Ishikawa (cell line): ENCODE data around the gene THSD4.

Experiments used
- CEBPB ChIP-seq: IDR thresholded peaks from 2 replicates; pipeline ENCODE4 v1.6.1; 2012
- CREB1 ChIP-seq: IDR thresholded peaks from 2 replicates; pipeline ENCODE4 v1.6.1; 2012; ENCODE audit warnings: low read depth
- EGR1 ChIP-seq: IDR thresholded peaks from 2 replicates; pipeline ENCODE4 v1.6.1; 2012
- EP300 ChIP-seq: IDR thresholded peaks from 2 replicates; pipeline ENCODE4 v1.6.1; 2012; ENCODE audit warnings: borderline replicate concordance
- FOXM1 ChIP-seq: IDR thresholded peaks from 2 replicates; pipeline ENCODE4 v1.6.1; 2012; ENCODE audit warnings: low read depth, borderline replicate concordance
- MAX ChIP-seq: IDR thresholded peaks from 2 replicates; pipeline ENCODE4 v1.6.1; 2012
- NFIC ChIP-seq: IDR thresholded peaks from 2 replicates; pipeline ENCODE4 v1.6.1; 2012
- RAD21 ChIP-seq: IDR thresholded peaks from 2 replicates; pipeline ENCODE4 v1.6.1; 2012; ENCODE audit warnings: low read depth
- TAF1 ChIP-seq: IDR thresholded peaks from 2 replicates; pipeline ENCODE4 v1.6.1; 2012; ENCODE audit warnings: low read depth, mild to moderate bottlenecking
- TCF12 ChIP-seq: IDR thresholded peaks from 2 replicates; pipeline ENCODE4 v1.6.1; 2012; ENCODE audit warnings: low read depth
- TEAD4 ChIP-seq: IDR thresholded peaks from 2 replicates; pipeline ENCODE4 v1.6.1; 2012
- YY1 ChIP-seq: IDR thresholded peaks from 2 replicates; pipeline ENCODE4 v1.6.1; 2012; ENCODE audit warnings: low read depth
- ZBTB7A ChIP-seq: IDR thresholded peaks from 2 replicates; pipeline ENCODE4 v1.6.1; 2012; ENCODE audit warnings: low read depth
- TF ChIP-seq, protein P1 (sequence below): IDR thresholded peaks from 2 replicates; pipeline ENCODE4 v1.6.1; 2012; ENCODE audit warnings: low read depth, mild to moderate bottlenecking
- TF ChIP-seq, protein P2 (sequence below): IDR thresholded peaks from 2 replicates; pipeline ENCODE4 v1.6.1; 2012

The THSD4 gene

DNA sequence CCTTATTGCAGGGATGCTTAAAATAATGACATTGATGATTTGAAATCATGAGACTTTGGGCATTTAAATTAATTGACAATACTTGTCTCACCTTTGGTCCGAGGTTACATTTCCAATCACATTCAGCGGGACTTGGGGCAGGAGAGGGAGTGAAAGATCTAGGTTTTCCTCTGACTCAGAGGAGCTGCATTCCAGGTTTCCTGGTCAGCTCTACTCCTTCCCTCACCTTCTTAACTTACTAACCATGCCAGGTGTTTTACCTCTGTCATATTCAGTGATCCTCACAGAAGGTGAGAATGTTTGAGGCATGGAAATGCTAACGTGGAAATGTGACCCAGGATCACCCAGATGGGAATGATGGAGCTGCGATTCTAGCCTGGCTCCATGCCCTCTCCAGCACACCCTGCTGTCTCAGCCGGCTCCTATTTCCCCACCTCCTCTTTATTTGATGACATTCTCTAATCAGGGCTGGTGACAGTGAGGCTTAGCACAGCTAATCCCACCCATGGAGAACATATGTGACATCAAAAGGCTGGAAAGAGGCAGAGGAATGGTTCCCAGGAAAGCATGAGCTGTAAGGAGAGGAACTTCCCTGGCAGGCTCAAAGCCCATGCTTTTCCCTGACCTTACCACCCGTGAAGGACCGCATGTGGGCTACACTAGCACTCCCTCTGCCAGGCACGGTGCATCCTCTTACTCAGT is 38.7 kb downstream of the THSD4 start:
- no peak for TF ChIP-seq ZBTB7A
- no peak for TF ChIP-seq NFIC
- no peak for TF ChIP-seq TCF12
- TF ChIP-seq TEAD4: no peak
- TF ChIP-seq TAF1: no peak
- no peak for TF ChIP-seq FOXM1
- no peak for TF ChIP-seq RAD21

- TF ChIP-seq EGR1 (no peak), EP300 (no peak), NFIC (no peak), RAD21 (no peak), CREB1 (no peak), TCF12 (no peak), TAF1 (no peak), MAX (no peak), ZBTB7A (no peak), YY1 (no peak), CEBPB (no peak), TEAD4 (no peak)
- TF ChIP-seq, protein P1, sequence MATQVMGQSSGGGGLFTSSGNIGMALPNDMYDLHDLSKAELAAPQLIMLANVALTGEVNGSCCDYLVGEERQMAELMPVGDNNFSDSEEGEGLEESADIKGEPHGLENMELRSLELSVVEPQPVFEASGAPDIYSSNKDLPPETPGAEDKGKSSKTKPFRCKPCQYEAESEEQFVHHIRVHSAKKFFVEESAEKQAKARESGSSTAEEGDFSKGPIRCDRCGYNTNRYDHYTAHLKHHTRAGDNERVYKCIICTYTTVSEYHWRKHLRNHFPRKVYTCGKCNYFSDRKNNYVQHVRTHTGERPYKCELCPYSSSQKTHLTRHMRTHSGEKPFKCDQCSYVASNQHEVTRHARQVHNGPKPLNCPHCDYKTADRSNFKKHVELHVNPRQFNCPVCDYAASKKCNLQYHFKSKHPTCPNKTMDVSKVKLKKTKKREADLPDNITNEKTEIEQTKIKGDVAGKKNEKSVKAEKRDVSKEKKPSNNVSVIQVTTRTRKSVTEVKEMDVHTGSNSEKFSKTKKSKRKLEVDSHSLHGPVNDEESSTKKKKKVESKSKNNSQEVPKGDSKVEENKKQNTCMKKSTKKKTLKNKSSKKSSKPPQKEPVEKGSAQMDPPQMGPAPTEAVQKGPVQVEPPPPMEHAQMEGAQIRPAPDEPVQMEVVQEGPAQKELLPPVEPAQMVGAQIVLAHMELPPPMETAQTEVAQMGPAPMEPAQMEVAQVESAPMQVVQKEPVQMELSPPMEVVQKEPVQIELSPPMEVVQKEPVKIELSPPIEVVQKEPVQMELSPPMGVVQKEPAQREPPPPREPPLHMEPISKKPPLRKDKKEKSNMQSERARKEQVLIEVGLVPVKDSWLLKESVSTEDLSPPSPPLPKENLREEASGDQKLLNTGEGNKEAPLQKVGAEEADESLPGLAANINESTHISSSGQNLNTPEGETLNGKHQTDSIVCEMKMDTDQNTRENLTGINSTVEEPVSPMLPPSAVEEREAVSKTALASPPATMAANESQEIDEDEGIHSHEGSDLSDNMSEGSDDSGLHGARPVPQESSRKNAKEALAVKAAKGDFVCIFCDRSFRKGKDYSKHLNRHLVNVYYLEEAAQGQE: no peak
These were observed 39.4 kb downstream of the THSD4 start for GRCh38 chr15:71154607-71155200.

DNA sequence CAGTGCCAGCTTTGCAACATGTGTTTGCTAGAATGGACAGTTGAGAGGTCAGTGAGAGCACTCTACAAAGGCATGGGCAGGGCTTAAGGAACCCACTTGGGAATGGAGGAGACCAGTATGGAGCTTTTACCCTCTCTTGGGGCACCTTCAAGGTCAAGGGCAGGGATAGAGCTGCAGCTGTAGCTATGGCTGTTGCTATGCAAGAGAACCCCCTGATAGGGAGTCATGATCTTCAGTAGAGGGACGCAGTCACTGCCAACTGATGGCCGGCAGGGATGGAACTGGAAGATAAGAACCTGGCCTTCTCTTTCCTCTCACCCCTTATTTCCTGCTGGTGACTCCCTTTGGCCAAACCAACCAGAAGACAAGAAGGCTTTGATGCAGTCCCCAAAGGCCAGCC is 40.3 kb downstream of the THSD4 start:
- no peak for TF ChIP-seq RAD21
- no peak for TF ChIP-seq EGR1
- no peak for TF ChIP-seq TAF1
- TF ChIP-seq CEBPB: no peak
- no peak for TF ChIP-seq MAX
- no peak for TF ChIP-seq FOXM1
- TF ChIP-seq ZBTB7A: no peak
- no peak for TF ChIP-seq NFIC
- TF ChIP-seq CREB1: no peak
- TF ChIP-seq EP300: no peak
- TF ChIP-seq TEAD4: no peak
- TF ChIP-seq, protein P2, sequence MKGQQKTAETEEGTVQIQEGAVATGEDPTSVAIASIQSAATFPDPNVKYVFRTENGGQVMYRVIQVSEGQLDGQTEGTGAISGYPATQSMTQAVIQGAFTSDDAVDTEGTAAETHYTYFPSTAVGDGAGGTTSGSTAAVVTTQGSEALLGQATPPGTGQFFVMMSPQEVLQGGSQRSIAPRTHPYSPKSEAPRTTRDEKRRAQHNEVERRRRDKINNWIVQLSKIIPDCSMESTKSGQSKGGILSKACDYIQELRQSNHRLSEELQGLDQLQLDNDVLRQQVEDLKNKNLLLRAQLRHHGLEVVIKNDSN: no peak
- TF ChIP-seq, protein P1: no peak
- no peak for TF ChIP-seq TCF12
- TF ChIP-seq YY1: no peak

DNA sequence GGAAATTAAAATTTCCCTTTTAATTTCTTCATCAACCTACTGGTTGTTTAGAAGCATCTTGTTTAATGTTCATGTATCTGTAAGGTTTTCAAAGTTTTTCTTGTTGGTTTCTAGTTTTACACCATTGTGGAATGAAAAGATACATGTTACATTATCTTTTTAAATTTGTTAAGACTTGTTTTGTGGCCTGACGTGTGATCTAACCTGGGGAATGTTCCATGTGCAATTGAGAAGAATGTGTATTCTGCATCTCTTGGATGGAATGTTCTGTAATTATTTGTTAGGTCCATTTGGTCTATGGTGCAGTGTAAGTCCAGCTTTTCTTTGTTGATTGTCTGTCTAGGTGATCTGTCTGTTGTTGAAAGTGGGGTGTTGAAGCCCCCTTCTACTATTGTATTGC is 45.7 kb downstream of the THSD4 start:
- TF ChIP-seq EP300 (no peak), TAF1 (no peak), ZBTB7A (no peak), CREB1 (no peak), TEAD4 (no peak), RAD21 (no peak), NFIC (no peak), MAX (no peak), CEBPB (no peak), YY1 (no peak), EGR1 (no peak), FOXM1 (no peak), TCF12 (no peak)
- TF ChIP-seq, protein P1: no peak
- TF ChIP-seq, protein P2: no peak
